HEK293T (cell line): ENCODE results near the gene GMDS.

Experiments
- ELF4 ChIP-seq: fragments of 450-650 bp; IDR thresholded peaks from 2 replicates; pipeline ENCODE4 v1.6.1; 2017; ENCODE audit warnings: antibody characterized with exemption
- FOXK2 ChIP-seq: fragments of 450-650 bp; IDR thresholded peaks from 2 replicates; pipeline ENCODE4 v1.6.1; 2016; ENCODE audit warnings: mild to moderate bottlenecking
- HDGF ChIP-seq: fragments of 450-650 bp; IDR thresholded peaks from 2 replicates; pipeline ENCODE4 v1.6.1; 2017; ENCODE audit warnings: antibody characterized with exemption, borderline replicate concordance
- L3MBTL2 ChIP-seq: fragments of 450-650 bp; conservative IDR thresholded peaks from 2 replicates; pipeline ENCODE4 v1.6.1; 2016; ENCODE audit warnings: mild to moderate bottlenecking
- NFRKB ChIP-seq: fragments of 450-650 bp; IDR thresholded peaks from 2 replicates; pipeline ENCODE4 v1.6.1; 2016; ENCODE audit warnings: mild to moderate bottlenecking, moderate library complexity
- SP1 ChIP-seq: fragments of 450-650 bp; IDR thresholded peaks from 2 replicates; pipeline ENCODE4 v1.6.1; 2017
- SUZ12 ChIP-seq: fragments of 450-650 bp; IDR thresholded peaks from 2 replicates; pipeline ENCODE4 v1.6.1; 2016; ENCODE audit warnings: mild to moderate bottlenecking
- TARDBP ChIP-seq: fragments of 450-650 bp; IDR thresholded peaks from 2 replicates; pipeline ENCODE4 v1.6.1; 2016

- TF ChIP-seq ELF4 = no peak
- no peak for TF ChIP-seq L3MBTL2
- TF ChIP-seq NFRKB = no peak
- TF ChIP-seq SP1 = no peak
- TF ChIP-seq HDGF = no peak
- TF ChIP-seq FOXK2 = no peak
- TF ChIP-seq SUZ12 = no peak
- TF ChIP-seq TARDBP = no peak
Measured at GRCh38 chr6:1600063-1600763, 645.2 kb downstream of the GMDS start.
